ENCODE measurements around the gene PPME1. TPM values are rescaled to one million over a fixed set of nuclear protein-coding genes. Genes with fewer than 3 reads are reported as not detected.

Gene PPME1
- total and polyA plus RNA-seq, 2 of the 4 experiments (the other 2 are of a cell fraction) = 42.3 to 89.5 TPM

GRCh38 chr11:74205181-74205580, 34.1 kb downstream of the PPME1 start:
- ChIA-PET POLR2A (ENCODE audit: unreplicated experiment) (no interaction called here), CTCF (no interaction called here)
- H3K9ac ChIP-seq (ENCODE audit: low read depth, low read length) = no peak overlapping the region
- in situ Hi-C loops (cut with MboI; ENCODE audit: low sequenced_read_pairs) (no loop called here), intact Hi-C loops (cut with micrococcal nuclease) (no loop called here), dilution Hi-C loops (cut with HindIII; ENCODE audit: low sequenced_read_pairs, unreplicated experiment) (no loop called here)
- no peak overlapping the region for H3K56ac ChIP-seq (ENCODE audit: extremely low read depth, insufficient read depth, low read length)
- H2BK15ac ChIP-seq (ENCODE audit: low read depth, low read length) = no peak overlapping the region
- H4K20me1 ChIP-seq (ENCODE audit: insufficient read depth, low read length) = no peaks in the 10 kb centered on the region
- H3K27me3 ChIP-seq (ENCODE audit: control insufficient read depth, insufficient read depth, low read length) = no peaks in the 10 kb centered on the region
- no peaks in the 10 kb centered on the region for H3K9me3 ChIP-seq (ENCODE audit: control insufficient read depth, insufficient read depth, low read length)
- no peaks in the 10 kb centered on the region; the same call in 1 of the 2 replicates for H3K9me1 ChIP-seq (ENCODE audit: insufficient read depth, low read length)
- no peak overlapping the region for H3K18ac ChIP-seq (ENCODE audit: low read depth, low read length)
- no peaks in the 10 kb centered on the region for H3K4me1 ChIP-seq (ENCODE audit: control insufficient read depth, insufficient read depth, low read length)
- TF ChIP-seq USF2 (IDR thresholded peaks at IDR 0.05; ENCODE audit: low read depth, low read length) (no peak), RAD21 (IDR thresholded peaks at IDR 0.05; ENCODE audit: low read length) (no peak), MAZ (IDR thresholded peaks at IDR 0.05; ENCODE audit: borderline replicate concordance, low read depth, low read length) (no peak), ELK1 (IDR thresholded peaks at IDR 0.05; ENCODE audit: borderline replicate concordance, low read depth, low read length) (no peak), CEBPB (IDR thresholded peaks at IDR 0.05; ENCODE audit: low read depth, low read length) (no peak), MAFK (IDR thresholded peaks at IDR 0.05; ENCODE audit: low read depth, low read length) (no peak), SMC3 (IDR thresholded peaks at IDR 0.05; ENCODE audit: low read depth, low read length) (no peak), RFX5 (IDR thresholded peaks at IDR 0.05; ENCODE audit: low read depth, low read length) (no peak), POLR2A (IDR thresholded peaks at IDR 0.05; ENCODE audit: low read depth, low read length) (no peak)
- no peak overlapping the region for H3K4me2 ChIP-seq (ENCODE audit: low read depth, low read length)
- no peak overlapping the region for H2AK9ac ChIP-seq (replicated peaks; ENCODE audit: low read depth, low read length, poor library complexity)
- no peak overlapping the region for H3K27ac ChIP-seq (ENCODE audit: insufficient read depth, low read length)
- H2AFZ ChIP-seq (replicated peaks; ENCODE audit: low read length, poor library complexity) = no peak overlapping the region
- H2BK5ac ChIP-seq (ENCODE audit: low read depth, low read length, poor library complexity, severe bottlenecking) = no peak overlapping the region
- no TSS peak for BruUV-seq (replicated peaks)
- H2BK20ac ChIP-seq (ENCODE audit: low read depth, low read length) = no peak overlapping the region
- H4K5ac ChIP-seq (ENCODE audit: low read depth, low read length) = no peak overlapping the region
- ATAC-seq (ENCODE audit: low read depth) (no peak), DNase-seq (no peak)
- H3K79me1 ChIP-seq (ENCODE audit: low read depth in 1 of 2, low read length in 2 of 2) = peaks cover 8 to 19% of the 10 kb centered on the region in 2 experiments; a peak in 3 of 4 replicates
- H3K4ac ChIP-seq (ENCODE audit: low read depth, low read length) = no peak overlapping the region
- H4K91ac ChIP-seq (ENCODE audit: insufficient read depth, low read depth, low read length) = no peak overlapping the region
- no peak overlapping the region for H4K8ac ChIP-seq (ENCODE audit: low read depth in 2 of 2, low read length in 2 of 2)
- peaks cover 11% of the 10 kb centered on the region for H3K36me3 ChIP-seq (ENCODE audit: control insufficient read depth, insufficient read depth, low read length)
- H3K4me3 ChIP-seq (ENCODE audit: insufficient read depth, low read depth, low read length) = no peak overlapping the region
- no peak overlapping the region for H2BK120ac ChIP-seq (ENCODE audit: low read depth, low read length)
- no peak overlapping the region for H2AK5ac ChIP-seq (ENCODE audit: low read depth, low read length)
- WGBS, 2 experiments (ENCODE audit: extremely low coverage in 2 of 2, insufficient read length in 1 of 2) = no CpG with 5 or more reads among the region's 1 CpG
- H3K23ac ChIP-seq (ENCODE audit: low read depth, low read length) = no peak overlapping the region
- H3K14ac ChIP-seq (replicated peaks; ENCODE audit: low read depth, low read length) = no peak overlapping the region
